GM21786 (cell line): ENCODE results near the gene RPAIN.

Source experiments
- ATAC-seq: cut with Tn5 transposase; IDR thresholded peaks from one replicate; pipeline ENCODE4 v1.9.1; 2021; ENCODE audit not compliant: unreplicated experiment

Gene RPAIN

GRCh38 chr17:5419959-5420653 lies at the start of gene RPAIN:
Gene RPAIN, plus strand, starts transcription at chr17:5420182. Its CDS starts 29 bp downstream, at chr17:5420211.
- peak; percentile 48 for ATAC-seq

- ATAC-seq = no peak
Measured at GRCh38 chr17:5370411-5370810, 49.6 kb upstream of the RPAIN start.

GRCh38 chr17:5373112-5373511 lies 46.9 kb upstream of the RPAIN start:
- ATAC-seq = no peak

GRCh38 chr17:5378566-5379207 lies 41.3 kb upstream of the RPAIN start:
- no peak for ATAC-seq

GRCh38 chr17:5379351-5380107 lies 40.5 kb upstream of the RPAIN start:
- ATAC-seq = no peak

GRCh38 chr17:5380491-5381135 lies 39.4 kb upstream of the RPAIN start:
- ATAC-seq = no peak

GRCh38 chr17:5381542-5381941 lies 38.4 kb upstream of the RPAIN start:
- ATAC-seq = no peak

GRCh38 chr17:5391678-5392077 lies 28.3 kb upstream of the RPAIN start:
- no peak for ATAC-seq

GRCh38 chr17:5396612-5397011 lies 23.4 kb upstream of the RPAIN start:
- ATAC-seq = no peak

- no peak for ATAC-seq
Measured at GRCh38 chr17:5399767-5400166, 20.2 kb upstream of the RPAIN start.

- no peak for ATAC-seq
Measured at GRCh38 chr17:5405400-5405799, 14.6 kb upstream of the RPAIN start.

- no peak for ATAC-seq
Measured at GRCh38 chr17:5408186-5408585, 11.8 kb upstream of the RPAIN start.

GRCh38 chr17:5410594-5411272 lies 9.2 kb upstream of the RPAIN start:
- ATAC-seq = no peak

- ATAC-seq = no peak
Measured at GRCh38 chr17:5413682-5414081, 6.3 kb upstream of the RPAIN start.

GRCh38 chr17:5416901-5417300 lies 3.1 kb upstream of the RPAIN start:
- no peak for ATAC-seq

GRCh38 chr17:5418858-5419355 lies 1.1 kb upstream of the RPAIN start:
- peak; percentile 50 for ATAC-seq

GRCh38 chr17:5419356-5419958 lies 525 bp upstream of the RPAIN start, which contains the start of gene NUP88:
Gene NUP88, minus strand, starts transcription at chr17:5419662. Its CDS starts 12 bp downstream, at chr17:5419650.
- ATAC-seq = peak; percentile 78

- ATAC-seq = no peak
Measured at GRCh38 chr17:5422505-5422904, 2.5 kb downstream of the RPAIN start.

GRCh38 chr17:5424909-5425308 lies 4.9 kb downstream of the RPAIN start:
- no peak for ATAC-seq

GRCh38 chr17:5425826-5426225 lies 5.8 kb downstream of the RPAIN start:
- no peak for ATAC-seq
